GM12878 (cell line): ENCODE measurements around the gene CFAP300. TPM values are rescaled to one million over a fixed set of nuclear protein-coding genes. Genes with fewer than 3 reads are reported as not detected.

Experiments used
- ATAC-seq: fragments of 200-7000 bp; cut with Tn5 transposase; 3 replicates; pipeline ENCODE4 v1.9.1; 2020; ENCODE audit warnings: mild to moderate bottlenecking, moderate library complexity
- BruUV-seq: library from RNA; stranded (reverse); fragments of 400-500 nt; replicated peaks from 2 replicates; lab custom pipeline; 2021; lab: Mats Ljungman, UMichigan
- CTCF ChIA-PET: fragments of 300-600 bp; sonication (Branson Sonifier 250); formaldehyde crosslinking; extraction: SDS; loops from one replicate; lab custom pipeline; 2021; ENCODE audit warnings: inconsistent platforms; lab: Yijun Ruan, JAX
- POLR2A ChIA-PET: fragments of 350-600 bp; formaldehyde crosslinking; extraction: SDS; loops from one replicate; lab custom pipeline; 2021; ENCODE audit warnings: inconsistent platforms; lab: Charles Lee
- RAD21 ChIA-PET: fragments of 300-600 bp; sonication (Branson Sonifier 250); formaldehyde crosslinking; loops from one replicate; lab custom pipeline; 2023; ENCODE audit warnings: antibody characterized with exemption; ENCODE audit not compliant: unreplicated experiment; lab: Charles Lee
- SMC1A ChIA-PET: fragments of 300-600 bp; sonication (Branson Sonifier 250); formaldehyde crosslinking; loops from one replicate; lab custom pipeline; 2023; ENCODE audit not compliant: unreplicated experiment, uncharacterized antibody; lab: Charles Lee
- DNase-seq: peaks from one replicate; pipeline ENCODE4 v3.0.0-alpha.2; 2011; ENCODE audit warnings: low read depth, low spot score
- FAIRE-seq: peaks from 3 replicates; lab custom pipeline; 2011; peaks lifted over from hg19 to GRCh38; lab: Jason Lieb, UNC
- H2AFZ ChIP-seq: 2 replicates; pipeline ENCODE4 v1.6.0; 2011; ENCODE audit warnings: low read depth, low read length, control low read depth; ENCODE audit not compliant: control insufficient read depth
- H3K27ac ChIP-seq: 2 replicates; pipeline ENCODE4 v1.5.1; 2011; ENCODE audit warnings: control low read depth; ENCODE audit not compliant: control insufficient read depth, insufficient read depth
- H3K27me3 ChIP-seq, 2 experiments: replicated peaks in 1 of 2; 2 replicates each; pipeline versions ENCODE4 v1.6.0 to v1.6.1; 2011; ENCODE audit warnings: low read length in 1 of 2; ENCODE audit not compliant: control insufficient read depth in 2 of 2, insufficient read depth in 2 of 2
- H3K36me3 ChIP-seq, 2 experiments: 2 replicates each; pipeline ENCODE4 v1.5.1; 2011; ENCODE audit warnings: low read length in 1 of 2; ENCODE audit not compliant: control insufficient read depth in 2 of 2, insufficient read depth in 2 of 2
- H3K4me1 ChIP-seq: 2 replicates; pipeline ENCODE4 v1.6.1; 2011; ENCODE audit warnings: mild to moderate bottlenecking, low read length, moderate library complexity, mixed read lengths; ENCODE audit not compliant: control insufficient read depth, insufficient read depth
- H3K4me2 ChIP-seq: 2 replicates; pipeline ENCODE4 v1.6.0; 2011; ENCODE audit warnings: control low read depth; ENCODE audit not compliant: control insufficient read depth, insufficient read depth
- H3K4me3 ChIP-seq: fragments of 200-600 bp; sonication (generic); 2 replicates; pipeline ENCODE4 v1.5.1; 2016
- H3K79me2 ChIP-seq: 2 replicates; pipeline ENCODE4 v1.6.0; 2011; ENCODE audit warnings: low read length; ENCODE audit not compliant: control insufficient read depth, insufficient read depth
- H3K9ac ChIP-seq: 2 replicates; pipeline ENCODE4 v1.8.0; 2011; ENCODE audit warnings: low read length, control low read depth, mixed read lengths; ENCODE audit not compliant: control insufficient read depth, insufficient read depth
- H3K9me3 ChIP-seq: replicated peaks from 3 replicates; pipeline ENCODE4 v1.5.1; 2011; ENCODE audit warnings: mild to moderate bottlenecking, low read length; ENCODE audit not compliant: control insufficient read depth, insufficient read depth
- H4K20me1 ChIP-seq: 2 replicates; pipeline ENCODE4 v1.6.0; 2011; ENCODE audit not compliant: control insufficient read depth, insufficient read depth
- ASH2L ChIP-seq: fragments of 300-600, 200-600 bp; sonication (generic); IDR thresholded peaks from 2 replicates; pipeline ENCODE4 v1.6.1; 2017; ENCODE audit warnings: low read depth, mild to moderate bottlenecking, borderline replicate concordance
- EZH2 ChIP-seq: IDR thresholded peaks from 2 replicates; pipeline ENCODE4 v1.6.1; 2012; ENCODE audit warnings: low read depth, mild to moderate bottlenecking, control low read depth, inconsistent platforms, low read length, borderline replicate concordance; ENCODE audit not compliant: control insufficient read depth
- IKZF1 ChIP-seq: fragments of 450-650 bp; conservative IDR thresholded peaks from 2 replicates; pipeline ENCODE4 v1.6.1; 2017; ENCODE audit warnings: antibody characterized with exemption, mild to moderate bottlenecking
- NFIC ChIP-seq: IDR thresholded peaks from 2 replicates; pipeline ENCODE4 v1.6.1; 2012; ENCODE audit warnings: low read depth, mild to moderate bottlenecking, inconsistent platforms, low read length, moderate library complexity
- NFYB ChIP-seq: IDR thresholded peaks from 2 replicates; pipeline ENCODE4 v1.6.1; 2011; ENCODE audit warnings: low read depth, mild to moderate bottlenecking, low read length, improper control_type of control experiment, moderate library complexity; ENCODE audit not compliant: insufficient read depth
- SRF ChIP-seq, 2 experiments: IDR thresholded peaks; 2 replicates each; pipeline ENCODE4 v1.6.1; 2011; ENCODE audit warnings: low read depth in 2 of 2, low read length in 2 of 2, mild to moderate bottlenecking in 1 of 2, moderate library complexity in 1 of 2
- ZNF384 ChIP-seq: IDR thresholded peaks from 2 replicates; pipeline ENCODE4 v1.6.1; 2012; ENCODE audit warnings: low read depth, mild to moderate bottlenecking, low read length, improper control_type of control experiment, borderline replicate concordance
- ZNF622 ChIP-seq: fragments of 450-650 bp; IDR thresholded peaks from 2 replicates; pipeline ENCODE4 v1.6.1; 2017; ENCODE audit warnings: mild to moderate bottlenecking, inconsistent platforms
- WGBS: methylation state at CpG from one replicate; pipeline ENCODE4 v1.1.6; 2016; ENCODE audit warnings: low lambda C conversion rate; ENCODE audit not compliant: insufficient replicate concordance, insufficient coverage; ENCODE audit errors: missing lambda C conversion rate; 5-methylcytosine and 5-hydroxymethylcytosine counted together
- in situ Hi-C: fragments of 300-500 bp; cut with MboI; formaldehyde crosslinking; loops from 9 replicates; pipeline ENCODE4 v1.14.3; 2018; ENCODE audit warnings: mixed read lengths
- intact Hi-C: fragments of 100-400 bp; cut with micrococcal nuclease; formaldehyde crosslinking; loops from one replicate; pipeline ENCODE4 v1.14.2; 2022; ENCODE audit not compliant: unreplicated experiment
- polyA plus RNA-seq, 11 experiments: library from polyadenylated mRNA; depleted of rRNA in 4 of 11; unstranded in 6 of 11; stranded (reverse) in 5 of 11; fragments of >200 nt; fragmentation: Nextera tagmentation in 4 of 11; fragmentation: Illumina TruSeq in 1 of 11; extraction: Ambion mirVana in 4 of 11; extraction: Trizol in 1 of 11; gene quantifications; 1 replicate in 1 of 11; 2 replicates in 10 of 11; pipeline versions ENCODE4 v1.2.1 to v1.2.3, GENCODE V29; 2011 to 2016; ENCODE audit warnings: inconsistent platforms in 2 of 11, missing spikeins in 2 of 11, low read depth in 1 of 11
- total RNA-seq, 4 experiments: library from RNA; depleted of rRNA in 3 of 4; stranded (reverse); fragments of >200 nt in 3 of 4; fragmentation: Illumina TruSeq in 1 of 4; extraction: Trizol in 1 of 4; gene quantifications; 2 replicates each; pipeline versions ENCODE4 v1.2.1 to v1.2.3, GENCODE V29; 2013 to 2021
- TF ChIP-seq, protein P1 (sequence below): fragments of 450-650 bp; IDR thresholded peaks from 2 replicates; pipeline ENCODE4 v1.6.1; 2017; ENCODE audit warnings: mild to moderate bottlenecking

CFAP300 gene
- total and polyA plus RNA-seq, 10 of the 15 experiments (the other 5 are each of a cell fraction or from before 2014, with no cell fraction given) = not detected

GRCh38 chr11:102064316-102064715 is 17.1 kb downstream of the CFAP300 start:
- no peaks in the 10 kb centered on the region for H3K79me2 ChIP-seq
- TF ChIP-seq NFYB (no peak), IKZF1 (no peak), EZH2 (no peak), ASH2L (no peak), NFIC (no peak), ZNF622 (no peak), SRF (IDR thresholded peaks at IDR 0.05; ENCODE audit: low read depth in 2 of 2, low read length in 2 of 2) (no peak), ZNF384 (no peak)
- TF ChIP-seq, protein P1, sequence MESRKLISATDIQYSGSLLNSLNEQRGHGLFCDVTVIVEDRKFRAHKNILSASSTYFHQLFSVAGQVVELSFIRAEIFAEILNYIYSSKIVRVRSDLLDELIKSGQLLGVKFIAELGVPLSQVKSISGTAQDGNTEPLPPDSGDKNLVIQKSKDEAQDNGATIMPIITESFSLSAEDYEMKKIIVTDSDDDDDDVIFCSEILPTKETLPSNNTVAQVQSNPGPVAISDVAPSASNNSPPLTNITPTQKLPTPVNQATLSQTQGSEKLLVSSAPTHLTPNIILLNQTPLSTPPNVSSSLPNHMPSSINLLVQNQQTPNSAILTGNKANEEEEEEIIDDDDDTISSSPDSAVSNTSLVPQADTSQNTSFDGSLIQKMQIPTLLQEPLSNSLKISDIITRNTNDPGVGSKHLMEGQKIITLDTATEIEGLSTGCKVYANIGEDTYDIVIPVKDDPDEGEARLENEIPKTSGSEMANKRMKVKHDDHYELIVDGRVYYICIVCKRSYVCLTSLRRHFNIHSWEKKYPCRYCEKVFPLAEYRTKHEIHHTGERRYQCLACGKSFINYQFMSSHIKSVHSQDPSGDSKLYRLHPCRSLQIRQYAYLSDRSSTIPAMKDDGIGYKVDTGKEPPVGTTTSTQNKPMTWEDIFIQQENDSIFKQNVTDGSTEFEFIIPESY = no peak
- TF ChIP-seq, all 136 proteins: peak for 0
- H3K27ac ChIP-seq = no peak overlapping the region
- ATAC-seq = no peak
- ChIA-PET SMC1A (no interaction called here), POLR2A (no interaction called here), RAD21 (no interaction called here), CTCF (interaction anchor here (0.6 kb wide), 1 partner anchor 908 kb away, joined by 3 read pairs; no protein-coding TSS in a partner anchor)
- no peak overlapping the region for H3K4me3 ChIP-seq
- H3K9ac ChIP-seq = no peak overlapping the region
- in situ Hi-C loops = no loop called here
- H3K4me2 ChIP-seq = no peak overlapping the region
- BruUV-seq = no TSS peak
- H3K36me3 ChIP-seq = no peaks in the 10 kb centered on the region
- no peak for FAIRE-seq
- intact Hi-C loops = no loop called here
- no peak for DNase-seq
- H2AFZ ChIP-seq = no peak overlapping the region
- H3K9me3 ChIP-seq = no peaks in the 10 kb centered on the region
- H3K4me1 ChIP-seq = no peaks in the 10 kb centered on the region
- H4K20me1 ChIP-seq = no peaks in the 10 kb centered on the region
- no peaks in the 10 kb centered on the region for H3K27me3 ChIP-seq
- WGBS = 13% methylated on average over 2 of the region's 2 CpGs
